SU-DHL-6 (cell line): ENCODE data around the gene EPHB1.

ENCODE experiments used
- CTCF ChIP-seq: fragments of 200-600 bp; sonication (generic); IDR thresholded peaks from one replicate; pipeline ENCODE4 v1.5.1; 2017; ENCODE audit warnings: antibody characterized with exemption, mild to moderate bottlenecking, low read length, moderate library complexity; ENCODE audit not compliant: insufficient read depth, poor library complexity, severe bottlenecking
- EZH2phosphoT487 ChIP-seq: fragments of 200-600 bp; sonication (generic), shearing (Covaris generic); conservative IDR thresholded peaks from 2 replicates; pipeline ENCODE4 v1.6.1; 2018; ENCODE audit warnings: mild to moderate bottlenecking, antibody characterized with exemption, low read length, moderate library complexity, mixed read lengths

- TF ChIP-seq CTCF (no peak), EZH2phosphoT487 (no peak)
These were observed 370.2 kb downstream of the EPHB1 start for GRCh38 chr3:135165260-135165659.
